Measurements from ENCODE around the gene REM2. TPM values are rescaled to one million over a fixed set of nuclear protein-coding genes. Genes with fewer than 3 reads are reported as not detected.

REM2 gene
- total RNA-seq, 1 experiment from 2014 or later = 1.5 TPM

GRCh38 chr14:22864979-22865378, 18.0 kb upstream of the REM2 start (continued):
- TF ChIP-seq PRDM15 (CRISPR knock-in tag; IDR thresholded peaks at IDR 0.05) (no peak), ZSCAN18 (CRISPR knock-in tag; IDR thresholded peaks at IDR 0.05) (no peak), NFYB (CRISPR knock-in tag; conservative IDR thresholded peaks at IDR 0.05; ENCODE audit: low read depth) (no peak), EMX1 (CRISPR knock-in tag; IDR thresholded peaks at IDR 0.05) (no peak), ZNF138 (CRISPR knock-in tag; conservative IDR thresholded peaks at IDR 0.05) (no peak), TEAD4 (CRISPR knock-in tag; IDR thresholded peaks at IDR 0.05) (no peak), AFF4 (CRISPR knock-in tag; IDR thresholded peaks at IDR 0.05; ENCODE audit: borderline replicate concordance) (no peak)

GRCh38 chr14:22865424-22866405, 17.3 kb upstream of the REM2 start:
- Mint-ChIP-seq H3K4me3 (no peak overlapping the region), H3K4me1 (peaks cover 13% of the 10 kb centered on the region), H3K27me3 (ENCODE audit: low read depth) (no peaks in the 10 kb centered on the region), H3K27ac (peak overlapping the region; percentile 31; the same call in 1 of the 2 replicates), H3K9me3 (no peaks in the 10 kb centered on the region), H3K36me3 (no peaks in the 10 kb centered on the region)
- TF ChIP-seq SOX15 (CRISPR knock-in tag; IDR thresholded peaks at IDR 0.05) (no peak), CTCF (IDR thresholded peaks at IDR 0.05) (peak; percentile 47)
- peak; percentile 96 for ATAC-seq
- POLR2A ChIA-PET = interaction anchor here (0.5 kb wide), 1 partner anchor 44 kb away, joined by 11 read pairs; no protein-coding TSS in a partner anchor
- DNase-seq (ENCODE audit: low spot score) = peak; percentile 84
- CTCF ChIA-PET = interaction anchor here (0.6 to 3.3 kb wide), 19 partner anchors 8 to 306 kb away, joined by 3 to 23 read pairs (median 4); partner anchors contain the start of genes MMP14, OXA1L and RBM23

GRCh38 chr14:22866874-22867273, 16.1 kb upstream of the REM2 start:
- POLR2A ChIA-PET = no interaction called here
- peaks cover 17% of the 10 kb centered on the region for H3K4me1 Mint-ChIP-seq
- DNase-seq (ENCODE audit: low spot score) (no peak), ATAC-seq (no peak)
- H3K27me3 Mint-ChIP-seq (ENCODE audit: low read depth) = no peaks in the 10 kb centered on the region
- no peaks in the 10 kb centered on the region for H3K36me3 Mint-ChIP-seq
- no peak overlapping the region for H3K27ac Mint-ChIP-seq
- H3K4me3 Mint-ChIP-seq = no peak overlapping the region
- H3K9me3 Mint-ChIP-seq = no peaks in the 10 kb centered on the region
- CTCF ChIA-PET = interaction anchor here (0.6 to 3.3 kb wide), 3 partner anchors 14 to 44 kb away, joined by 3 to 23 read pairs (median 3); no protein-coding TSS in a partner anchor
- TF ChIP-seq ZNF532 (CRISPR knock-in tag; IDR thresholded peaks at IDR 0.05; ENCODE audit: borderline replicate concordance) (no peak), ZNF416 (CRISPR knock-in tag; IDR thresholded peaks at IDR 0.05) (no peak), ZSCAN18 (CRISPR knock-in tag; IDR thresholded peaks at IDR 0.05) (no peak), RORB (CRISPR knock-in tag; IDR thresholded peaks at IDR 0.05) (no peak), GTF2I (CRISPR knock-in tag; conservative IDR thresholded peaks at IDR 0.05) (no peak), TP53 (CRISPR knock-in tag; IDR thresholded peaks at IDR 0.05) (no peak), PRRX2 (CRISPR knock-in tag; IDR thresholded peaks at IDR 0.05) (no peak)

Measured in WTC11 (cell line).